Karpas-422 (cell line): ENCODE results near the gene C1orf115. TPM values are rescaled to one million over a fixed set of nuclear protein-coding genes. Genes with fewer than 3 reads are reported as not detected.

Experiments
- DNase-seq: peaks from one replicate; pipeline ENCODE4 v3.0.0-alpha.2; 2015
- H2AFZ ChIP-seq: fragments of 200-600 bp; sonication (generic); 2 replicates; pipeline ENCODE4 v1.6.1; 2014; ENCODE audit warnings: antibody characterized with exemption, low read length, mixed read lengths
- H3K27ac ChIP-seq: fragments of 200-600 bp; sonication (generic); 2 replicates; pipeline ENCODE4 v1.5.1; 2014; ENCODE audit warnings: mild to moderate bottlenecking, low read length, moderate library complexity
- H3K27me3 ChIP-seq: fragments of 200-600 bp; sonication (generic); 2 replicates; pipeline ENCODE4 v1.6.1; 2014; ENCODE audit warnings: low read length, mixed read lengths
- H3K36me3 ChIP-seq: fragments of 200-600 bp; sonication (generic); 2 replicates; pipeline ENCODE4 v1.6.1; 2014; ENCODE audit warnings: low read length, mixed read lengths; ENCODE audit not compliant: insufficient read depth
- H3K4me1 ChIP-seq: fragments of 200-600 bp; sonication (generic); 2 replicates; pipeline ENCODE4 v1.6.1; 2014; ENCODE audit warnings: mild to moderate bottlenecking, low read length, mixed read lengths
- H3K4me2 ChIP-seq: fragments of 200-600 bp; sonication (generic); 2 replicates; pipeline ENCODE4 v1.6.1; 2014; ENCODE audit warnings: low read length, low read depth, mild to moderate bottlenecking; ENCODE audit not compliant: poor library complexity, severe bottlenecking
- H3K4me3 ChIP-seq: fragments of 200-600 bp; sonication (generic); 2 replicates; pipeline ENCODE4 v1.5.1; 2014; ENCODE audit warnings: mild to moderate bottlenecking, antibody characterized with exemption, low read length, mixed read lengths
- H3K79me2 ChIP-seq: fragments of 200-600 bp; sonication (generic); 2 replicates; pipeline ENCODE4 v1.6.1; 2014; ENCODE audit warnings: mild to moderate bottlenecking, low read length, mixed read lengths
- H3K9ac ChIP-seq: fragments of 200-600 bp; sonication (generic); 2 replicates; pipeline ENCODE4 v1.6.0; 2014; ENCODE audit warnings: low read length
- H3K9me2 ChIP-seq: fragments of 200-600 bp; sonication (generic), shearing (Covaris generic); replicated peaks from 2 replicates; pipeline ENCODE4 v1.6.0; 2014; ENCODE audit warnings: mild to moderate bottlenecking, low read length, moderate library complexity; ENCODE audit not compliant: insufficient read depth
- H3K9me3 ChIP-seq: fragments of 300-700, 200-600 bp; sonication (generic); 2 replicates; pipeline ENCODE4 v1.6.1; 2014; ENCODE audit warnings: low read length, mixed read lengths
- H4K20me1 ChIP-seq: fragments of 200-600 bp; sonication (generic); 2 replicates; pipeline ENCODE4 v1.6.1; 2014; ENCODE audit warnings: mild to moderate bottlenecking, antibody characterized with exemption, low read length, low read depth; ENCODE audit not compliant: insufficient read depth
- total RNA-seq: library from RNA; depleted of rRNA; stranded (reverse); fragments of >200 nt; shearing (Covaris generic); gene quantifications from 2 replicates; pipeline ENCODE4 v1.2.3, GENCODE V29; 2014; ENCODE audit warnings: low replicate concordance

The C1orf115 gene
- total RNA-seq, 1 experiment from 2014 or later = not detected

DNA sequence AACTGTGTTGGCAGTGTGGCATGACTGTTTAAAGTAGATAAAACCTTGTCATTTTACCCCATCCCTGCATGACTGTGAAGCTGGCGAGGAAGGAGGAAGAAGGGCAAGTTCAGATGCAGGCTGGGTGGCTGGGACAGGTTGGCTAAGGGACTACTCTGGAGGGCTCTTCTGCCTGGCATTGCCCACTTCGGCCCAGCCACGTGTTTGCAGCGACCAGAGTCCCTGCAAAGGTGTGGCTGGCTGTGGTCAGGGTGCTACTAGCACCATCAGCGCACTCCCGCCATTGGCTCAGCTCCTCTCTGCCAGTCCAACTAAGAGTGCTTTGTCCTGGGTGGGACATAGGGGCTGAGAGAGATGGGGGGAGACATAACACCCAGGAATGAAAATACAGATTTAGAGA, 7.2 kb downstream of the C1orf115 start:
- Histone ChIP-seq H3K9me3 (no peaks in the 10 kb centered on the region), H3K4me3 (no peak overlapping the region), H3K9me2 (no peaks in the 10 kb centered on the region), H3K9ac (peak overlapping the region; percentile 48), H3K27me3 (no peaks in the 10 kb centered on the region), H3K4me1 (peaks cover 57% of the 10 kb centered on the region), H3K36me3 (no peaks in the 10 kb centered on the region), H2AFZ (no peak overlapping the region), H3K79me2 (no peaks in the 10 kb centered on the region), H3K4me2 (peak overlapping the region; percentile 22), H4K20me1 (no peaks in the 10 kb centered on the region), H3K27ac (peak overlapping the region; percentile 41; the same call in 1 of the 2 replicates)
- no peak for DNase-seq

DNA sequence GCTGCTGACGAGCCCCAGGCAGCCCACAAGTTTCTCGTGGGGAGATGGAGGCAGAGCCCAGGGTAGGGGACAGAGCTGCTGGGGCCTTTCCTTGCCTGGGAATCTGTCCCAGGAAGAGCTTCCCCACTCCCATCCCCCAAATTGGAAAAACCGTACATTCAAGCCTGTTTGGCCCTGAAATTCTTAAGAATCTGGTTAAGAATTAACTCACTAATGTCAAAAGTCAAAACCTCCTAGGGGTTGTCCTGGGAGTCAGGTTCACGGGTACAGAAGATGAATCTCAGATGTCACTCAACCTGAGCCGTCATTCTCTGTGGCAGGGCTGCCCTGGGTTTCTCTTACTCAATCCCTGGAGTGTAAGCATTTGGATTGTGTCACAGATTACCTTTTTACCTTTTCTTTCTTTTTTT, 8.4 kb downstream of the C1orf115 start:
- H2AFZ ChIP-seq = no peak overlapping the region
- peaks cover 70% of the 10 kb centered on the region for H3K4me1 ChIP-seq
- H3K79me2 ChIP-seq = no peaks in the 10 kb centered on the region
- H3K9ac ChIP-seq = peak overlapping the region; percentile 48; the same call in 1 of the 2 replicates
- H3K9me2 ChIP-seq = no peaks in the 10 kb centered on the region
- no peaks in the 10 kb centered on the region for H3K36me3 ChIP-seq
- no peaks in the 10 kb centered on the region for H4K20me1 ChIP-seq
- no peak for DNase-seq
- H3K9me3 ChIP-seq = no peaks in the 10 kb centered on the region
- H3K4me2 ChIP-seq = no peak overlapping the region
- no peaks in the 10 kb centered on the region for H3K27me3 ChIP-seq
- no peak overlapping the region for H3K4me3 ChIP-seq
- peak overlapping the region; percentile 96; the same call in 1 of the 2 replicates for H3K27ac ChIP-seq

DNA sequence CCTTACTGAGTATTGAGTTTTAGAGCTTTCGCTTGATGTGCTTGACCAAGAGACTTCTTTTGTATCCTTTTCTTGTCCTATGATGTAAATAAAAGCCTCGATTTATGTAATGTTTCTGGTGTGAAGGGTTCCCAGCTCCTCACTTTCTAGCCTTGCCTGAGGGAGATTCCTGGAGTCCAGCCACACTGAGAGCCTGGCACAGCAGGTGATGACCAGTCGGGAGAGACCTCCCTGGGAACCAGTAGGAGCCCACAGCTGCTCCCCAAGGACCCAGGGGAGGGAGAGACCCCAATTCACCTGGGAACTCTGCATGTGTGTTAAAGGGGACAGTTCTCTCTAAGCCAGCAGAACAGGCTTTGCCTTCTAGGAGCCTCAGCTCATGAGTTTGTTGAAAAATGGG, 8.9 kb downstream of the C1orf115 start:
- H3K36me3 ChIP-seq = no peaks in the 10 kb centered on the region
- no peaks in the 10 kb centered on the region for H4K20me1 ChIP-seq
- no peaks in the 10 kb centered on the region for H3K27me3 ChIP-seq
- no peak overlapping the region for H3K4me2 ChIP-seq
- H3K9me3 ChIP-seq = no peaks in the 10 kb centered on the region
- H2AFZ ChIP-seq = no peak overlapping the region
- no peak for DNase-seq
- H3K27ac ChIP-seq = peak overlapping the region; percentile 96; the same call in 1 of the 2 replicates
- H3K4me1 ChIP-seq = peaks cover 74% of the 10 kb centered on the region
- peak overlapping the region; percentile 48 for H3K9ac ChIP-seq
- no peak overlapping the region for H3K4me3 ChIP-seq
- H3K9me2 ChIP-seq = no peaks in the 10 kb centered on the region
- no peaks in the 10 kb centered on the region for H3K79me2 ChIP-seq

DNA sequence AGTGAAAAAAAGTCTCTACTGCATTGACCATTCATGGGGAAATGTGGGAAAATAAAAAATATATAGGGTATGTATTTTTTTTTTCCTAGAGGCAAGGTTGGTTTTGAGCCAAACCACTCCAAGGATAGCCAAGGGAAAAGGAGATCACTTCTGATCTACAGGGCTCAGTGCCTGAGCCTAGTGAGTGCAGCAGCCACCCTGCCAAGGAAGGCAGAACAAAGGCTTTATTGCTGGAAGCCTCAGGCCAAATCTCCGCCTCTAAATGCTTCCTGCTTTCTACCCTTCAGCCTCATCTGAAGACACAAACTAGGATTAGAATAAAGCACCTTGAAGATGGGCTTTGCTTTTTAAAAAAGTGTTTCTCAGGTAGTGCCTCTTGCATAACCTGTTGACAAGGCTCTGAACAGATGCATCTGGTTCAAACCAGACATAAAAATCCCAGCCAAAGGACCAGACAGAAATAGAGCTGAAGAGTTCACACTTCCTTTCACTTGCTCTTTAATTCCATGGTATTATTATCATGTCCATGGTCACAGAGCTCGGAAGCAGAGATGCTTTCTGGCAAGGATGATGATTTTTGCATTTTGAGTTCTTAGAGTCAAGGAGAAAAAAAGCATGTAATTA, 10.5 kb downstream of the C1orf115 start:
- H3K9ac ChIP-seq = peak overlapping the region; percentile 59
- no peaks in the 10 kb centered on the region for H3K9me3 ChIP-seq
- H3K4me2 ChIP-seq = peak overlapping the region; percentile 64
- no peaks in the 10 kb centered on the region for H4K20me1 ChIP-seq
- no peak overlapping the region for H3K4me3 ChIP-seq
- peaks cover 87% of the 10 kb centered on the region for H3K4me1 ChIP-seq
- no peaks in the 10 kb centered on the region for H3K79me2 ChIP-seq
- H2AFZ ChIP-seq = no peak overlapping the region
- no peaks in the 10 kb centered on the region for H3K9me2 ChIP-seq
- peak overlapping the region; percentile 96 for H3K27ac ChIP-seq
- no peaks in the 10 kb centered on the region for H3K27me3 ChIP-seq
- H3K36me3 ChIP-seq = no peaks in the 10 kb centered on the region
- peak; percentile 65 for DNase-seq

DNA sequence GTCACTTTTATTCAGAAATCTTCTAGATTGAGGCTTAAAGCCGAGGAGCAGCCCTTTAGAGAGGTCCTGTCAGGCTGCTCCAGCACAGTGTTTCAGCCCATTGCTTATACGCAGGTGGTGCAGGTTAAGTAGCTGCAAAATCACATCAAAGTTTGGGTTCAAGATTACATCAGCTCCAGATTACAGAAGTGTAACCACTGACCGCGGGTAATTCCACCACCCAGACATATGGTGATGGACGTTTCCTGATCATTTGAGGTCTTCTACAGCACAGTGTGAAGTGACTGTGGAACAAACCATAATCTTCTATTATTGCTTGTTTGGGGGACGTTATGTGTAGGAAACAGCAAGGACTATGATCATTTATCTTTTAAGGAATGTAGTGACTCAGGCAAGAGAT, 11.8 kb downstream of the C1orf115 start:
- H3K9me3 ChIP-seq = no peaks in the 10 kb centered on the region
- H3K9ac ChIP-seq = peak overlapping the region; percentile 59
- H3K4me3 ChIP-seq = peak overlapping the region; percentile 4; the same call in 1 of the 2 replicates
- H3K27ac ChIP-seq = peak overlapping the region; percentile 96
- peak overlapping the region; percentile 64 for H3K4me2 ChIP-seq
- no peaks in the 10 kb centered on the region for H3K27me3 ChIP-seq
- H3K36me3 ChIP-seq = no peaks in the 10 kb centered on the region
- H3K79me2 ChIP-seq = no peaks in the 10 kb centered on the region
- no peaks in the 10 kb centered on the region for H3K9me2 ChIP-seq
- no peak overlapping the region for H2AFZ ChIP-seq
- H3K4me1 ChIP-seq = peaks cover 97% of the 10 kb centered on the region
- no peaks in the 10 kb centered on the region for H4K20me1 ChIP-seq
- DNase-seq = peak; percentile 85

DNA sequence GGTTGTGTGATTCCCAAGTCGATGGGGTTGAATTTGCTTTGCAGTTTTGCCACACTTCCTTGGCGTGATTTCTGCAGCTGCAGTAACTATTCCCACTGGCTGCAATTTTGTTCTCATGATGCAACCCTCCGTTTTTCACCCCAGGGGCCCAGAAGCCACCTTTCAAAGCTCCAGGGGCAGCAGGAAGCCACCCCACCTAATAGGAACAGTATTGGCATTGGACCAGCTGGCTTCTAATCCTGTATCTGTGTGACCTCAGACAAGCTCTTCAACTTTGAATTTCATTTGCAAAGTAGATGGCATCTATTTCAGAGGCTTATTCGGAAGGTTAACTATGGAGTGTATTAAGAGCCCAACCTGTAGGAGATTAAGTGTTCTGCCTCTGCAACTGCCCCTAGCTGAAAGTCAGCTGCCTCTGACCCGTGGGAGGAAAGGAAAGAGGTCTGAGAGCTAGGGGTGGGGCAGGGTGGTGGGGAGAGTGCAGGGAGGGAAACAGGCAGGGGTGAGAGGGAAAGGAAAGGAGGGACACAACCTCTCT, 12.6 kb downstream of the C1orf115 start:
- peak overlapping the region; percentile 96 for H3K27ac ChIP-seq
- H3K4me3 ChIP-seq = peak overlapping the region; percentile 38; the same call in 1 of the 2 replicates
- H3K4me1 ChIP-seq = peaks cover 97% of the 10 kb centered on the region
- peak overlapping the region; percentile 78 for H3K9ac ChIP-seq
- no peaks in the 10 kb centered on the region for H3K9me3 ChIP-seq
- H3K4me2 ChIP-seq = peak overlapping the region; percentile 64
- no peaks in the 10 kb centered on the region for H3K36me3 ChIP-seq
- no peaks in the 10 kb centered on the region for H3K9me2 ChIP-seq
- H3K27me3 ChIP-seq = no peaks in the 10 kb centered on the region
- no peaks in the 10 kb centered on the region for H4K20me1 ChIP-seq
- H2AFZ ChIP-seq = no peak overlapping the region
- no peaks in the 10 kb centered on the region for H3K79me2 ChIP-seq
- DNase-seq = peak; percentile 95

DNA sequence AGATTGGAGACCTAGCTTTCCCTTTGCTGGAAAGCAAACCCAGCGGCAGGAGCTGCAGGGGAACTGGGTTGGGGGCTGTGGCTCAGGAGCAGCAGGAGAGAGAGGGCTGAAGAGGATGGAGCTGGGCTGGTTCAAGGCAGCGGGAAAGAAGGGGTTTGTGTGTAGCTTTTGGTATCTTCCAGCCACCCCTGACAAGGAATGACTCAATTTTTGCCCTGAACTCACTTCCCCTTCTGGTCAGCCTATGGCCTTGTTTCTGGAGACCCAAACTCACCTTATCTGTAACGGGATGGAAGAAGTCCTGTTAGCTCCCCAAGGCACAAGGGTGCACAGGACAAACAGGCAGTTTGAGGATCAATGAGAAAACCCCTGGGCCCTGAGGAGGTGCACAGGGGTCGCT, 13.1 kb downstream of the C1orf115 start:
- Histone ChIP-seq H3K79me2 (no peaks in the 10 kb centered on the region), H3K9me2 (no peaks in the 10 kb centered on the region), H3K27me3 (no peaks in the 10 kb centered on the region), H3K4me1 (peaks cover 97% of the 10 kb centered on the region), H3K4me3 (peak overlapping the region; percentile 38; the same call in 1 of the 2 replicates), H3K4me2 (peak overlapping the region; percentile 64), H3K27ac (peak overlapping the region; percentile 96), H2AFZ (no peak overlapping the region), H4K20me1 (no peaks in the 10 kb centered on the region), H3K9ac (peak overlapping the region; percentile 78), H3K9me3 (no peaks in the 10 kb centered on the region), H3K36me3 (no peaks in the 10 kb centered on the region)
- peak; percentile 79 for DNase-seq

DNA sequence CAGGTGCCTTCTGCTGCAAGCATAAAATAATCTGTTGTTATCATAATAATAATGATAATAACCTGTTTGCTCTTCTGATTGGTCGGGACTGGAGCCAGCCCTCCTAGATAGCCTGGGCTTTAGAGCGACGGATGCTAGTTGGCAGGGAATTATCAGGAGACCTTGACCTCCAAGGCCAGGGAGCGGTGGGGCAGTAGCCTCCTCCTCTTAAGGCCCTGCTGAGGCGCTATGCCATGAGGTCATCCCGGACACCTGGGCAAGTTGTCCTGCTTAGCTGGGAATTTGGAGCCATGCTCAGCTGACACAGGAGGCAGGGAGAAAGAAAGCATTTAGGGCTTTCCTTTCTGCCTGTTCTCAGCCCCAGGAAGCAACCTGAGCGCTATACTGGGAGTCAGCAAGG, 15.6 kb downstream of the C1orf115 start:
- peak overlapping the region; percentile 96 for H3K27ac ChIP-seq
- peak overlapping the region; percentile 50 for H3K4me2 ChIP-seq
- no peak overlapping the region for H3K4me3 ChIP-seq
- no peak for DNase-seq
- no peaks in the 10 kb centered on the region for H4K20me1 ChIP-seq
- H3K9me2 ChIP-seq = no peaks in the 10 kb centered on the region
- no peaks in the 10 kb centered on the region for H3K9me3 ChIP-seq
- H3K9ac ChIP-seq = peak overlapping the region; percentile 61
- 0 out of 2 replicates have a peak overlapping the region, but pooled peaks have one; percentile 14 for H2AFZ ChIP-seq
- peaks cover 97% of the 10 kb centered on the region for H3K4me1 ChIP-seq
- no peaks in the 10 kb centered on the region for H3K36me3 ChIP-seq
- H3K27me3 ChIP-seq = no peaks in the 10 kb centered on the region
- no peaks in the 10 kb centered on the region for H3K79me2 ChIP-seq
